ENCODE measurements around the gene SDR42E1.

Gene SDR42E1, protein sequence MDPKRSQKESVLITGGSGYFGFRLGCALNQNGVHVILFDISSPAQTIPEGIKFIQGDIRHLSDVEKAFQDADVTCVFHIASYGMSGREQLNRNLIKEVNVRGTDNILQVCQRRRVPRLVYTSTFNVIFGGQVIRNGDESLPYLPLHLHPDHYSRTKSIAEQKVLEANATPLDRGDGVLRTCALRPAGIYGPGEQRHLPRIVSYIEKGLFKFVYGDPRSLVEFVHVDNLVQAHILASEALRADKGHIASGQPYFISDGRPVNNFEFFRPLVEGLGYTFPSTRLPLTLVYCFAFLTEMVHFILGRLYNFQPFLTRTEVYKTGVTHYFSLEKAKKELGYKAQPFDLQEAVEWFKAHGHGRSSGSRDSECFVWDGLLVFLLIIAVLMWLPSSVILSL

DNA sequence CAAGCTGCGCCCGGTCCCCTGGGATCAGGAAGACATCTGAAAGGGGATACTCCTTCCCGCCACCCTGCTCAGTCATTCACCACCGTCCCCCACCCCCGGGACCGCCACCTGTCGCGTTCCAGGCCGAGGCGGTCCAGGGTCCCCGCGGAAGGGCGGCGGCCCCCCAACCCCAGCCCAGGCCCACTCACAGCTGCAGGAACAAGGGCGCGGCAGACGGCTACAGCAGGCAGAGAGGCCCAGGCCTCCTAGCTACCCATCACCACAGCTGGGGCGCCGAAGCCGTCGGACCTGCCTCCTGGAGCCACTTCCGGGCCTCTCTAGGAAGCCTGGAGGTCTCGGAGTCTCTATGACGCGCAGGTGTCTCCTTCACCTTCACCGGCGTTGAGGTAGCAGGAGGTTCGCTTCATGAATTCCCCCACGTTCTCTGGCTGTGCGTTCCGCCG is at the start of gene SDR42E1:
Gene SDR42E1, minus strand, starts transcription at position 272 of the 443 bp plus-strand sequence. CDS start 10,612 bp downstream, outside the sequence.
- DNase-seq, result peak; percentile 75

DNA sequence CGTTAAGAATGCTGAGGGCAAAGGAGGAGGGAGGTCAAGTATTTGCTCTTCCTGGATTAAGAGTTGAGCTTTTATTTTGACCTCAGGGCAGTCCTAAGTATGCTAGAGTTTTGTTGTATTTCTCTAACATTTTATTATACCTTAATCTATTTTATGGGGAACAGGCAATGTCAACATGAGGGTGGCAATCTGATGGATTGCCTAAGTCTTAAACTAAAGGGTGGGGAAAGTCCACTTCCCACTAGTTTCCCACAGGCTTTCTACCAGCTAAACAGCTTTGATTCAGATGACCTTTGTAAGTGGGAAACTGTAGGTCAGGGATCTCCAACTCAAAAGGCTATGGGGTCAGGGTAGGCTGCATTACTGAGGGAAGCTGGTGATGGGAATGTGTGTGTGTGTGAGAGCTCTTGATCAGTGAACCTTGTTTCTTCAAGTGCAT is 48.7 kb upstream of the SDR42E1 start:
- DNase-seq, result no peak

DNA sequence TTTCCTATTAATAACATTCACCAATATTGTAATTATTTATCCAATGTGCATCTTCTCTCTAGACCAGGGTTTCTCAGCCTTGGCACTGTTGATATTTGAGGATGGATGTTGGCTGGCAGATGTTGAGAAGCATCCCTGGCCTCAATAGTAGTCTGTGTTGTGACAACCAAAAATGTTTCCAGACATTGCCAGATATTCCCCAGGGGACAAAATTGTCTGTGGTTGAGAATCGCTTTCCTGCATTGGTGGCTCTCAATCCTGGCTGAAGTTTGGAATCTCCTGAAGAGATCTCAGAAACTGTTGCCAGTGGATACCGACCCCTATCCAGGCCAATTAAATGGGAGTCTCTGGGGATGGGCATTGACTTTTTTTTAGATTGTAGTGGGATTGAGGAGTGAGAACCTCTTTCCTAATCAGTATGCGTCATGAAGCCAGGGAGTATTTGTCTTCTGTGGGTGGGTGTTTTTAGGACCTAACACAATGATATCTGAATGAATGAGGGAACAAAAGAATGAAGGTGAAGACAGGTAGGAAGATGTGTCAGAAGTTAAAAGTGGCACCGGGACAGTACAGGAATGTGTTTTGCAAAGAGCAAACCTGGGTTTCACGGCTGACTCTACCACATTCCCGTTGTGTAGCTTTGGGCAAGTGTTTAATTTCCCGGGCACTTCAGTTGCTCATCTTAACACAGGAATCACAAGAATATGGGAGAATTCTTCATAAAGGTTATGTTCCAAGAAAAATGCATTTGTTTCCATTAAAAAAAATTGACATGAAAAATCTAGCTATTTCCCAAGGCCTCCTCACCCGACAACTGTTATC is 48.1 kb upstream of the SDR42E1 start:
- no peak for DNase-seq

DNA sequence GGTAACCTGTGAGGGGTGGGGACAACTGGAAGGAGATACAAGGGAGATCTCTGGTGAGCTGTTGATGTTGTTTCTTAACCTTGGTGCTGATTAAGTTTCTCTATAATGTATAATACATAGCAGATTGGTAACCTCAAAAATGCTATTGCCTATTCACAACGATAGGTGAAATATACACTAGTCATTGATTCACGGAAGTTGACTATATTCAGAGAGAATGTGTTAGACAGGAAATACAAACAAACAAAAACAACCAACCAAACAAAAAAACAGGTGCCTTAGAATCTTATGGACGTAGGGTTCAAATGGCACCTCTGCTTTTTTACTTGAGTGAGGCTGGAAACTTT is 45.3 kb upstream of the SDR42E1 start:
- DNase-seq, result no peak

DNA sequence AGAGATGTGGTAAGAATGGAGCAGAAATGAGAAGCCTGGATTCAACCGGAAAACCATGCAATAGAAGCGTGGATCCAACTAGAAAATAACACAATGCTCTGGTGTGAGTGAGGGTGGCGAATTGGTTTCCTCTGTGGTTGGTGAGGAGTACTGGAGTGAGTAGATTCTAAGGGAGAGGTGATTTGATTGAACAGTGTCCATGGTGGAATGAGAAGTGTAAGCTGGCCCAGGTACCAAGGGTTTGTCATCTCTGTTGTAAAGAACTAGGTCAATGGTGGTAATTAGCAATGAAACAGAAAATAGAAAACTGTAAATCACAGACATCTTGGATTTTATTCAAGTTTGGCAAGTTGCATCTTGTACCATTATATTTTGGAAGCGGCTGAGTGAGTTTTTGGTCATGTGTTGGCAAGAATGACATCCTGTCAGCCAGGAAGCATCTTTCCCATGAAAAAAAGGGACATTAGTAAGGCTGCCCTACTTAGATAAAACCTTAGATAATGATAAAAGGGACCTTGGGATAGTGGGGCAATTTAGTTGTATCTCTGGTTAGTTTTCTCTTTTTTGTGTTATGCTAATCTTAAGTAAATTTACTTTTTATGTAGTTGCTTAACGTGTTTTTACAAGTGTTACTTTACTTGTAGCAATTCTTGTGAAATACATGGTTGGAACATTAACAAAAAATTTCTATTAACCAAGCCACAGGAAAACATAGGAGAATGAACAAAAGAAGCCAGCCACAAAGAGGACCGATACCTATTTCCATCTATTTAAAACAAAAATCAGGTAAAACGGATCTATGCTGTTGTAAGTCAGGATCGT is 44.7 kb upstream of the SDR42E1 start:
- DNase-seq, result no peak

DNA sequence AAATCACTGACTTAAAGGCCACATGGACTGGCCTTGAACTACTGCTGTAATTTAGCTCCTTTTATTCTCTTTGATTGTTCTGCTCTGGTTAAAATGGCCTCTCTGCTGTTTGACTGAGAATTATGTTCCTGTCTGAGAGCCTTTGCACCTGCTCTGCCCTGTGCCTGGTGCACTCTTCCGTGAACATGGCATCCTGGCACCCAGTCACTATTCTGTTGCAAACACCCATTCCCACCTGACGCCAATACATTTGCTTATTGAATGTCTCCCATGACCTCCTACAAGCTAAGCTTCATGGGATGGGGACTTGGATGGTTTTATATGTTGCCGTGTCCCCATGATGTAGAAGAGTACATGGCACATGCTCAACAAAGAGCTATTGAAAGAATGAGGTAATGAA is 43.8 kb upstream of the SDR42E1 start:
- DNase-seq, result no peak

DNA sequence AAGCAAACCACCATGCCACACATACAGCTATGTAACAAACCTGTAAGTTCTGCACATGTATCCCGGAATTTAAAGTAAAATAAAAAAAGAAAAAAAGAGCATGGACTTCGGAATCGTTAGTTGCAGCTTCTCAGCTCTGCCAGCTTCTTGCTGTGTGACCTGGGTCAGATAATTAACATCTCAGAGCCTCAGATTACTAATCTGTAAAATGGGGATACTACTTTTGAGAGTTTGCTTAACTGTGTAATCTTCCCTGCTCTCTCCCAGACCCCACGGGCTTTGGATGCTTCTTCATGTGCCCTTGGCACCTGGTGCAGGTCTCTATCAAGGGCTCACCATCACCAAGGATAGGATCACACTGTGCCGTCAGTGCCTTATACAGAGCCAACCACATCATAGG is 40.4 kb upstream of the SDR42E1 start:
- DNase-seq, result no peak

DNA sequence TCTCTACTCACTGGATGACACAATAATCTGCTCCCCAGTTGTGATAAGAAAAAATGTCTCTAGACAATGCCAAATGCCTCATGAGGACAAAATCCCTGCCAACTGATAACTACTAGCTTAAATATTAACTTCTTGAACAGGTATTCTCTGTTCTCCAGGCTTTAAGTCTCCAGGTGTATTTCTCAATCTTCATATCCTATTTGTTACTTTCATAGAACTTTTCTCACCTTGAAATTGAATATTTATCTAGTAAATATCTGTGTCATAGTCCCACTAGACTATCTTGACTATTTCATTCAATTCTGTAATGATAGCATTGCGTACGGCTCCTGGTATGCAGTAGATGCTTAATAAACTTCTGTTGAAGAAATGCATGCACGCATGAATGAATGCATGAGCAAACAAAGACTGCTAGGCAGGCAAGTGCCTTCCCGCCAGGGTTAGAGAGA is 39.7 kb upstream of the SDR42E1 start:
- no peak for DNase-seq

DNA sequence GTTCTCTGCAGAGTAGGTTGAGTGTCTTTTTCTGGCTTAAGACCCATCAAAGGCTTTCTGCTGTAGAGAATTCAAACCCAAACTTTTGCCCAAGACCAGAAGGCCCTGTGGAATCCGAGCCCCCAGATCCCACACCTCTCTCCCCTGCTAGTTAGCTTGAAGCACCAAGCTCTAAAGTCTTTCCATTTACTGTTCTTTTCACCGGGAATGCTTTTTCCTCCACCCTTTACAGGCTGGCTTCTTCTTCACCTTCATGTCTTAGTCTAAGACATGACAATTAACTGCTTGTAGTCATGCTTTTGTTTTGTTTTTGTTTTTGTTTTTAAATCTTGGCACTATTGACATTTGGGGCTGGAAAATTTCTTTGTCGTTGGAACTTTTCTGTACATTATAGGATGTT is 39.2 kb upstream of the SDR42E1 start:
- no peak for DNase-seq

DNA sequence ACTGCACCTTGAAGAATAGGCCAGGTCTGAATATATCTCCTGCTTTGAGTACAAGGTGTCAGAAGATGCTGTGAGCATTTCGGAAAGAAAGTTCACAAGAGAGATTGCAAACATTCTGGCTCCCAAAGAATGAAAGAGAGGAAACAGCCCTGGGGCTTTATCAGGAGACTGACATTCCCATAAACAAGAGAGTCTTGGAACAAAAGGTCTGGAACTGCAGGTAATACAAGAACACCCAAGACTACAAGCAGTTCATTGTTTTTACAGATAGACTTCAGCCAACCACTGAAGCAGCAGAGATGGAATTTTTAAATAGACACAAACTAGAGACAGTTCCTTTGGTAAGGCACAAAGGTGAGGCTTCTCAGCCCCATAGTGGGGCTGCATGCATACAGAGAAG is 38.2 kb upstream of the SDR42E1 start:
- no peak for DNase-seq

DNA sequence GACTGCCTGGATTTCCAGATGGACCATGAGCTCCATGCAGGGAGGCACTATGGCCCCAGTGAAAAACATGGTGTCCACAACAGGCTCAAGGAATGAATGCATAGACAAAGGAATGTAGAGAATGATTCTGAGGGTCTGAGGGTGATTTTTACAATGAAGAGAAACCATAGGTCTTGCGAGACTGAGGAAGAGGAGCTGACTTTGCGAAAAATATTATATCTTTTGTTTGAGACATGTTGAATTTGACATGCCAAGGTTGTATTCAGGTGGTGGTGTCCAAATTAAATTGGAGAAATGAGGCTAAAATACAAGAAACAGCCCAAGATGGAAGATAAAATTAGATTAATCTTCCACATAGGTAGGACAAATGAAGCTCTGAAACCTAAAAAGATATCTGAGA is 36.5 kb upstream of the SDR42E1 start:
- DNase-seq, result no peak

DNA sequence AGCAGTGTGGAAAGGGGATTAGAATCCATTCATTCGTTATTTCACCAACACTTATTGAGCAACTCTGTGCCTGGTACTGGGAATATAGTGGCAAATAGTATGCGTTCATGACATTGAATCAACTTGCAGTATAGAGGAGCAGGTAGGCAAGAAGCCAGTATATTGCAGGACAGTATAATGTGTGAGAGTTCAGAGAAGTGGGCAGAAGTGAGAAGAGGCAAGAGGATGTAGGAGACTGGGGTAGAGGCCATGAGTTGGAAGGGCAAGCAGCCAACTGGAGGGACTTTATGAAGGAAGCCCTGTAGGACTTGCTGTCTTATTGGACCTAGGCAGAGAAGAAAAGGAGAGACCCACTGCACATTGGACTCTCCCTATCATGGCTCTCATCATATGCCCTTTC is 36.1 kb upstream of the SDR42E1 start:
- DNase-seq, result no peak

DNA sequence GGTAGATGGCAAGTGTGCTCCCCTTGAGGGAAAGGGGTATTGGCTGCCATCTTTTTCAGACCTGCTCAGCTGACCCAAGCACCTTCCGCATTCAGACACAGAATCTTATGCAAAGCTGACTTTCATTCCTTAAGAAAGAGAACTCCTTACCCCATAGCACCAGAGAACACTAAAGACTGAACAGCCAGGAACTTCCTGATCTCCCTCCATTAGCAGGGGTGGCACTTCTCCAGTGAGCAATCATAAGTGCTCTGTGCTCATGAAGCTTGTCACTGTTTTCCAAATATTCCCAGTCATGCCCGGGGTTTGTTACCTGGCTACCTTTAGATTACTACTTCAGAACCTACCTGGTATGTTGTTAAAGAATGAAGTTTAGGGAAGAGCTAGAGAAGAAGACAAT is 35.7 kb upstream of the SDR42E1 start:
- no peak for DNase-seq

DNA sequence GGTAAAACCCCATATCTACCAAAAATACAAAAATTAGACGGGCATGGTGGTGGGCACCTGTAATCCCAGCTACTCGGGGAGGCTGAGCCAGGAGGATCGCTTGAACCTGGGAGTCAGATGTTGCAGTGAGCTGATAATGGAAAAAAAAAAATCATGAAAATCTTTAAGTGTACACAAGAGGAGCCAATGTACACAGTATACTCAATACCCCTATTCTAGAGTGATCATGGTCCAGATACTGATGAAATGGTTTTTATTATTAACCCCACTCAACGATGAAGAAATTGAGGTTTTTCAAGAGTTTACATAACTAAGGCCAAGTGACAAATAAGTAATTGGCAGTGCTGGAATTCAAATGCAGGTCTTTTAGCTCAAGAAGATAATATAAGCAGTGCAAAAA is 35.3 kb upstream of the SDR42E1 start:
- no peak for DNase-seq

DNA sequence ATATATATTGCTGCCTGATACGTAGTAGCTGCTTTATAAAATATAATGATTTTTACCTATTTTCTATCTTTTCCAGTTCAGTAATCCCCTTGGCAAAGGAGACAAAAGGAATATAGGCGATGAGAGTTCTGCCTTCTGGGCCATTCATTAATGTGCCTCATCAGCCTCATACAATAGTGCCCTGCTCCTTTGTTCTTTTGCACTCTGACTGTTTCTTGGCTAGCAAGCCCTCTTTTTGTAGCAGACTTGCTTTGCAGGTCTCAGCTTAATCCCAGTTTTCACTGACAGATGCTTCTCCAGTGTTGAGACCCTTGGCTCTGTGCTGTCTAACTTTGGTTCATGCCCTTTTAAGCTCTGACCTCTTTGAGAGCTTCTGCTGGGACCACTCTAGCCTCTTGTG is 34.2 kb upstream of the SDR42E1 start:
- no peak for DNase-seq

DNA sequence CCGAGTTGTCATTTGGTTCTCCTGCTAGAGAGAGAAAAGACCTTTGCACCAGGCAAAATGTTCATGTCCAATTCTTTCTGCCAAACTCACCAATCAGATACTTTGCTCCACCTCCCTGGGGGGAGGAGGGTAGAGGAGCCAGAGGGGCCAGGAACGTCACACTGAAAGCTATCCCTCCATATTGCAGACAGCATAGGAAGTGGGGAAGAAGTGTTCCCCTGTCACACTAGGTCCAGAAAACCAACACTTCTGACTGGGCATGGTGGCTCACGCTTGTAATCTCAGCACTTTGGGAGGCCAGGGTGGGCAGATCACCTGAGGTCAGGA is 33.3 kb upstream of the SDR42E1 start:
- no peak for DNase-seq

DNA sequence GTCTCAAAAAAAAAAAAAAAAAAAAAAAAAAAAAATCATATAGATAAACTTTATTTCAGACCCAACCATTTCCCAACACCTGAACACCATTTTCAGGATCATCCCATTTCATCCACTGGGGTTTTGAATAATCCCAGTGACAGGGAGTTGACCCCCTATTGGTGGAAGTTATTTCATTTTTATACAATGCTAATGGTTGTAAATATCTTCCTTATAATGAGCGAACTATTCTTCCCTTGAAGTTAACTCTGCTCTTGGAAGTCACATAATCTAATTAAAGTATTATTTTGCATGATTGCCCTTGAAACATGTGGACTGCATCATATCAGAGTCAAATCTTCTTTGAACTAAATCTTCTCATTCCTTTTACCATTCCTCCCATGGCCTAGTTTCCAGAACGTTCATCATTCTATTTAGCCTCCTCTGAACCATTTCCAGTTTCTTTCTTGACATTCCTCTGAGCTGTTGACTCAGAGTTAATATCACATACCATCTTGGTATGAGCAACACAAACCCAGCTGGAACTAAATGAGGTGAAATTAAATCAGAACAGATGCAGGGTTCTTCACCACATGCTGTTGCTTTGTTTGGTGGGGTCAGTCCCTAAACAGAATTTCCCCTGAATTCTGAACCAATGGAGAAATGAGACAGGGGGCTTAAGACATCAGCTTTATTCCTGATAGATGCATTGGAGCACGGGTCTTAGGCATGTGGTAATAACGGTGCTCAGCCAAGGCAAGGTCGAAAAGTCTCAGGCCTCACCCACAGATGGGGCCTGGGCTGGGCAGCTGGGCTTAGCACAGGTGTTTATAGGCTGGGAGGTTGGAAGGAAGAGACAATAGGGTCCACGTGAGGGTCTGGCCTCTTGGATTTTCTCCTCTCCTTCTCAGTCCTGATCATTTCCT is 32.7 kb upstream of the SDR42E1 start:
- no peak for DNase-seq

DNA sequence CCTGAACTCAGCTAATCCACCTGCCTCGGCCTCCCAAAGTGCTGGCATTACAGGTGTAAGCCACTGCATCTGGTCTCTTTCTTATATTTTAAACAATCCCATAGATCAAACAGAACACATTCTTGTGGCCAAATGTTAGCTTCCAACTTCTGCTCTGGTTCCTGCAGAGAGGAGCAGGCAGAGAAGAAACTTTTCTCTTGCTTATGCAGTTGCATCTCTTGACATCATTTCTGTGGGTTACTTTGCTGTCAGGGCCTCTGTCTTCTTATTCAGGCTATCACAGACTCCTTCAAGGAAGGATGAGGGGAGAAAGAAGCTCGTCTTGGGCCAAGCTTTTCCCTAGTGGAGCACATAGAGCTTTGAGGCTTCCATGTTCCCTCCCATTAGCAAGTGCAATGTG is 31.6 kb upstream of the SDR42E1 start:
- DNase-seq, result no peak

DNA sequence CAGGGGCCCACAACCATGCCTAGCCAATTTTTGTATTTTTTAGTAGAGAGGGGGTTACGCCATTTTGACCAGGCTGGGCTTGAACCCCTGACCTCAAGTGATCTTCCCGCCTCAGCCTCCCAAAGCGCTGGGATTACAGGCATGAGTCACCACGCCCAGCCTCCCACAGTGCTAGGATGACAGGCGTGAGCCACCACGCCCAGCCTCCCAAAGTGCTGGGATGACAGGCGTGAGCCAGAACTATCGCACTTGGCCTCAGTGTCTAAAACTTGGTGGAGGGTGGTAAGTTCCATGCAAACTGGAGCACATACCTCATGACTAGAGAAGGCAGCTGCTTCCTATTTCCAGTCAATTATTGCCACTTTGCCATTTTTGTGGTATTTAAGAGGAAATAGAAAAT is 30.9 kb upstream of the SDR42E1 start:
- DNase-seq, result no peak

DNA sequence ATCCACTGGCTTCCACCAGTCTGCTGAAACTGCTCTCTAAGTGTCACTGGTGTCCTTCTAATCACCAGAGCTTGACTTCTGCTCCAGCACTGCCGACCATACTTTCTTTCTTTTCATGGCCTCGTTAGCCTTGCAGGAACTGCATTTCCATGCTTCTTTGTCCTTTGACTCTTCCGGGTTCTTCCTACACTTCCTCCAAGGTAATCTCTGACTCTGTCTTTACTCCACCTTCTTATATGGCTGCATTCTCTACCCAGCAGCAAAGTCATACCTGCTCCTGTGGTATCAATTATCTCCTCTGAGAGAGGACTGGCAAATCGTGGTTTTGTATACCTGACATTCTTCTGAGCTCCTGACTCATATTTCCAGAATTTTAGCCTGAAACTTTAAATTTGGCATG is 30.3 kb upstream of the SDR42E1 start:
- no peak for DNase-seq

DNA sequence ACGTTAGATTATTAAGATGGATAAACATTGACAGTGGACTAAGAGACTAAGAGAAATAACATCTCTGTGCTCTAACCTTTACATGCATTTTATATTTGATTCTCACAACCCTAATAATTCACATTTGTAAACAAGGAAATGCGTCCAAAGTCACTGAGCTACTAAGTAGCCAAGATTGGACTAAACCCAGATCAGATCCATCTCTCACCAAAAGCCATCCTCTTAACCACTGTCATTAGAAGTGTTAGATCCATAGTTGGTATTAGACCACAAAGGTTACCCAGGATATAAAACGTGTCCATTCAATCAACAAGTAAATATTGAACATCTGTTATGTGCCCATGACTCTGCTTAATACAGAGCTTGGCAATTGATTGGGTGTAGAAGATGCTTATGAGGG is 29.0 kb upstream of the SDR42E1 start:
- no peak for DNase-seq

DNA sequence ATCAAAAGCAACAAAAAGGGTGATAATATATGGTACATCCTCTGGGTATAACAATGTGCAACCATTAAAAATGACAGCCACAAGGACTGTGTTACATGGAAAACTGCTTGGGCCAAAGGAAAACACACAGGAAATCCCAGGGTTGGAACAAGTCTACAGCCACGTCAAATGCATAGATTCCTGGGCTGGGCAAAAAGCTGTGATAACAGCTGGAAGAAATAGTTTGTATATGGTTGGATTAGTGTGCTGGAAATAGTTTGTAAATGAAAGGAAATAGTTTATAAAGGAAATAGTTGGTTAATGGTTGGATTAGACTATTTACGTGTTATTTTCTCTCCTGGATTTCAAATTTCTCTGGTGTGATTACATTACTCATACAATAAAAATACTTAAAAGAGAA is 26.4 kb upstream of the SDR42E1 start:
- DNase-seq, result no peak

All from CD4-positive, alpha-beta T cell treated with Interleukin-12 subunit alpha and Interleukin-12 subunit beta, for 1 hour (primary cell).